A673 (cell line): ENCODE measurements around the gene ELOF1. TPM values are rescaled to one million over a fixed set of nuclear protein-coding genes. Genes with fewer than 3 reads are reported as not detected.

ENCODE experiments used
- BruUV-seq: library from RNA; stranded (reverse); fragments of 400-500 nt; replicated peaks from 2 replicates; lab custom pipeline; 2021; lab: Mats Ljungman, UMichigan
- CTCF ChIA-PET: fragments of 300-600 bp; sonication (Branson Sonifier 250); formaldehyde crosslinking; loops from one replicate; lab custom pipeline; 2022; ENCODE audit warnings: antibody characterized with exemption; lab: Charles Lee
- POLR2A ChIA-PET: fragments of 300-600 bp; sonication (Branson Sonifier 250); formaldehyde crosslinking; loops from one replicate; lab custom pipeline; 2022; ENCODE audit warnings: antibody characterized with exemption; ENCODE audit not compliant: low non-redundant PET; lab: Charles Lee
- DNase-seq: peaks from one replicate; pipeline ENCODE4 v3.0.0-alpha.2; 2015; ENCODE audit warnings: low spot score
- H3K27ac ChIP-seq: fragments of 200-600 bp; sonication (generic); 2 replicates; pipeline ENCODE4 v1.5.1; 2016; ENCODE audit warnings: mixed run types, low read depth, mild to moderate bottlenecking, mixed read lengths, antibody characterized with exemption, low read length; ENCODE audit not compliant: poor library complexity, severe bottlenecking
- H3K27me3 ChIP-seq: fragments of 200-600 bp; sonication (generic); replicated peaks from 2 replicates; pipeline ENCODE4 v1.6.1; 2017; ENCODE audit warnings: mixed run types, low read depth, mild to moderate bottlenecking, mixed read lengths, antibody characterized with exemption, low read length; ENCODE audit not compliant: insufficient read depth, poor library complexity
- H3K36me3 ChIP-seq: fragments of 200-600 bp; sonication (generic); 2 replicates; pipeline ENCODE4 v1.6.1; 2016; ENCODE audit warnings: mixed run types, mild to moderate bottlenecking, mixed read lengths, antibody characterized with exemption, low read length; ENCODE audit not compliant: insufficient read depth, poor library complexity, severe bottlenecking
- H3K4me1 ChIP-seq: fragments of 200-600 bp; sonication (generic); 2 replicates; pipeline ENCODE4 v1.6.1; 2017; ENCODE audit warnings: mixed run types, mild to moderate bottlenecking, mixed read lengths, antibody characterized with exemption, low read length; ENCODE audit not compliant: insufficient read depth, poor library complexity, severe bottlenecking
- H3K4me3 ChIP-seq: fragments of 200-600 bp; sonication (generic); 2 replicates; pipeline ENCODE4 v1.5.1; 2016; ENCODE audit warnings: low read depth, mixed run types, mild to moderate bottlenecking, mixed read lengths, low read length; ENCODE audit not compliant: poor library complexity, severe bottlenecking
- H3K9me3 ChIP-seq: fragments of 200-600 bp; sonication (generic); 2 replicates; pipeline ENCODE4 v1.6.1; 2016; ENCODE audit warnings: mixed run types, low read depth, mild to moderate bottlenecking, mixed read lengths, antibody characterized with exemption, low read length; ENCODE audit not compliant: poor library complexity, severe bottlenecking
- EZH2 ChIP-seq: fragments of 200-600 bp; sonication (generic); IDR thresholded peaks from 2 replicates; pipeline ENCODE4 v1.6.1; 2017; ENCODE audit warnings: borderline replicate concordance, low read depth, mild to moderate bottlenecking, mixed read lengths, antibody characterized with exemption, low read length; ENCODE audit not compliant: poor library complexity, severe bottlenecking
- intact Hi-C: fragments of 100-400 bp; cut with micrococcal nuclease; formaldehyde crosslinking; loops from one replicate; pipeline ENCODE4 v1.10.0; 2022; ENCODE audit not compliant: unreplicated experiment
- total RNA-seq: library from RNA; stranded (reverse); gene quantifications from 2 replicates; pipeline ENCODE4 v1.2.3, GENCODE V29; 2021
- TF ChIP-seq, protein P1 (sequence below): fragments of 300-800, 200-600 bp; sonication (generic); conservative IDR thresholded peaks from 2 replicates; pipeline ENCODE4 v1.5.1; 2017; ENCODE audit warnings: low read depth, mild to moderate bottlenecking, antibody characterized with exemption, low read length, moderate library complexity, mixed read lengths

The ELOF1 gene
- total RNA-seq, 1 experiment from 2014 or later = 97.9 TPM

DNA sequence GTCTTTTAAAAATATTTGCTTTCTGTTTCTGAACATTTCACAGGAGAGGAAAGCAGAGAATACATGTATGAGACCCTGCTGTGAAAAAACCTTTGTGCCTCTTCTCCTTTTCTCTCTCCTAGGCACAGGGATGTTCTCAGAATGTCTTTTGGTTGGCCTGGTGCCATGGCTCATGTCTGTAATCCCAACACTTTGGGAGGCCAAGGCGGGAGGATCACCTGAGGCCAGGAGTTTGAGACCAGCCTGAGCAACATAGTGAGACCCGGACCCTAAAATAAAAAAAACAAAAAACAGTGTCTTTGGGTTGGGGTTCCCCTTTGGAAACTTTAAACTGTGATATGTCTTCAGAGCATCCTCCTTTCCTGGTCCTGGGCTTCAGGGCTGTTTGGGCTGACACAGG, 39.7 kb upstream of the ELOF1 start:
- H3K4me3 ChIP-seq = peak overlapping the region; percentile 97
- no peak for DNase-seq
- POLR2A ChIA-PET = no interaction called here

DNA sequence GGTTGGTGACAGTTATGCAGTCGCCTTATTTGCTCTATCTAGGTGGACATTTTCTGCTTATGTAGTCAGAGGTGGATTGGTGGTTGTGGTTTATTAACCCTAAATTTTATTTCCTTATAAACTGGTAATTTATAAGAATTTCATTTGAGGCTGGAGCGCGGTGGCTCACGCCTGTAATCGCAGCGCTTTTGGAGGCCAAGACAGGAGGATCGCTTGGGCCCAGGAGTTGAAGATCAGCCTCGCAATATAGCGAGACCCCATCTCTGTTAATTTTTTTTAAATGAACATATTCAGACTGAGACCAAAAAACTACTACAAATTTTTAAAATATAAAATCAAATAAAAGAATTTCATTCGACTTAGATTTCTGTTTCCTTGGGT, 39.1 kb upstream of the ELOF1 start:
- ChIA-PET CTCF (no interaction called here), POLR2A (no interaction called here)
- Histone ChIP-seq H3K4me1 (peaks cover 2% of the 10 kb centered on the region), H3K27me3 (no peaks in the 10 kb centered on the region), H3K36me3 (peaks cover 15% of the 10 kb centered on the region), H3K4me3 (peak overlapping the region; percentile 97), H3K27ac (peak overlapping the region; percentile 97), H3K9me3 (no peaks in the 10 kb centered on the region)
- BruUV-seq = TSS peak; percentile 68
- no peak for DNase-seq
- intact Hi-C loops = no loop called here
- TF ChIP-seq, protein P1, sequence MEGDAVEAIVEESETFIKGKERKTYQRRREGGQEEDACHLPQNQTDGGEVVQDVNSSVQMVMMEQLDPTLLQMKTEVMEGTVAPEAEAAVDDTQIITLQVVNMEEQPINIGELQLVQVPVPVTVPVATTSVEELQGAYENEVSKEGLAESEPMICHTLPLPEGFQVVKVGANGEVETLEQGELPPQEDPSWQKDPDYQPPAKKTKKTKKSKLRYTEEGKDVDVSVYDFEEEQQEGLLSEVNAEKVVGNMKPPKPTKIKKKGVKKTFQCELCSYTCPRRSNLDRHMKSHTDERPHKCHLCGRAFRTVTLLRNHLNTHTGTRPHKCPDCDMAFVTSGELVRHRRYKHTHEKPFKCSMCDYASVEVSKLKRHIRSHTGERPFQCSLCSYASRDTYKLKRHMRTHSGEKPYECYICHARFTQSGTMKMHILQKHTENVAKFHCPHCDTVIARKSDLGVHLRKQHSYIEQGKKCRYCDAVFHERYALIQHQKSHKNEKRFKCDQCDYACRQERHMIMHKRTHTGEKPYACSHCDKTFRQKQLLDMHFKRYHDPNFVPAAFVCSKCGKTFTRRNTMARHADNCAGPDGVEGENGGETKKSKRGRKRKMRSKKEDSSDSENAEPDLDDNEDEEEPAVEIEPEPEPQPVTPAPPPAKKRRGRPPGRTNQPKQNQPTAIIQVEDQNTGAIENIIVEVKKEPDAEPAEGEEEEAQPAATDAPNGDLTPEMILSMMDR = no peak
- TF ChIP-seq EZH2 = no peak

More for the DNA sequence above, 39.7 kb upstream of the ELOF1 start:
- intact Hi-C loops = no loop called here
- Histone ChIP-seq H3K4me1 (peaks cover 2% of the 10 kb centered on the region), H3K27ac (no peak overlapping the region), H3K27me3 (no peaks in the 10 kb centered on the region), H3K36me3 (peaks cover 19% of the 10 kb centered on the region), H3K9me3 (no peaks in the 10 kb centered on the region)
- CTCF ChIA-PET = no interaction called here
- TF ChIP-seq, protein P1 = no peak
- BruUV-seq = no TSS peak

DNA sequence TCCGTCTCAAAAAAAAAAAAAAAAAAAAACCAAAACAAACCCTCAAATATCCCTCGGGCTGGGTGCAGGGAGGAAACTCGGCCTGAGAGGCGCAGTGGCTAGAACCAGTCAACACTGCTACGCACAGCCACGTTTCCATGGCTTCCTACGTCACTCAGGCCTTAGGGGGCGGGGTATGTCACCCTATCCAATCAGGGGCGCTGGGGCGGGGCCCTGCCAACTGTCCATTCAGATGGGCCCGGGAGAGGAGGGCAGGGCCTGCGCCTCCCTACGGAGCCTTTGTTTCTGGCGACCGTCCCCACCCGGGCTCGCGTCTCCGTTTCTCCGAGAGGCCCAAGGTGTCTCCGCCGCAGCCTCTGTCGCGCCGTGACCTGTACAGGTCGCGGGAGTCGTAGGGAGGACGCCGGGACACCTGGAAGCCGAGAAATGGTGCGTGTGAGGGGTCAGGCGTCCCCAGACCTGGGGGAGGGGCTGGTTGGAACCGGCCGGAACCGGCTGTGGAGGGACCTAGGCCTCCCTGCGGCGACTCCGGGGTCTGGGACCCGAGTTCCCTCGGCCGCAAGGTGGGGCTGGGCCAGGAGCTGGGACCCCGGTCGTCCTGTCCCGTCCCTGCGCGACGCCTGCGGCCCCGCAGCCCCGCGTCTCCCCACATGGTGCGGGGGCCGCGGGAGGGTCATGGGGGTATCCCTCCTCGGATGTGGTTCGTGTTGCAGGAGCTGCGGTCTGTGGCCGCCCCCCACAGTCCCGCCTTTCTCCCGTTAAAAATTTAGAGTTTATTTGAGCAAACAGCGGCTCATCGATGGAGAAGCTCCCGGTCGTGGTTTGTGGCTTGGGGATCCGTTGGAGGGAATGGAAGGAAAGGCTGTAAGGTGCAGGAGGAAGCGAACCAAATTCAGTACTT, 38.4 kb upstream of the ELOF1 start, which contains the start of gene ZNF627:
TSS of gene ZNF627 (plus strand) at position 282 of the 901 bp plus-strand sequence. CDS start at position 427, 145 bp downstream.
- Histone ChIP-seq H3K27me3 (no peaks in the 10 kb centered on the region), H3K4me1 (peaks cover 2% of the 10 kb centered on the region), H3K9me3 (no peaks in the 10 kb centered on the region), H3K36me3 (peaks cover 15% of the 10 kb centered on the region), H3K4me3 (peak within 1 kb of the TSS; percentile 97), H3K27ac (peak within 1 kb of the TSS; percentile 97)
- ChIA-PET POLR2A (interaction anchor here (0.7 kb wide), 1 partner anchor 739 kb away, joined by 11 read pairs; no protein-coding TSS in a partner anchor), CTCF (no interaction called here)
- intact Hi-C loops = no loop called here
- peak; percentile 99 for DNase-seq
- no TSS peak for BruUV-seq
- no peak for TF ChIP-seq EZH2
- TF ChIP-seq, protein P1 = no peak
